K562 (cell line): ENCODE measurements around the gene NOD1. TPM values are rescaled to one million over a fixed set of nuclear protein-coding genes. Genes with fewer than 3 reads are reported as not detected.

Source experiments
- ARNT ChIP-seq, 2 experiments: fragments of 450-650 bp; IDR thresholded peaks; 2 replicates each; pipeline ENCODE4 v1.6.1; 2016; ENCODE audit warnings: mild to moderate bottlenecking in 1 of 2
- BRD4 ChIP-seq: fragments of 200-600 bp; sonication (generic); IDR thresholded peaks from 2 replicates; pipeline ENCODE4 v1.6.1; 2017; ENCODE audit warnings: inconsistent platforms
- CBFA2T3 ChIP-seq: fragments of 450-650 bp; IDR thresholded peaks from 2 replicates; pipeline ENCODE4 v1.6.1; 2017
- CEBPB ChIP-seq: fragments of 450-650 bp; IDR thresholded peaks from 2 replicates; pipeline ENCODE4 v1.6.1; 2016; ENCODE audit warnings: missing genetic modification characterization, missing compliant biosample characterization
- DDX20 ChIP-seq: fragments of 450-650 bp; IDR thresholded peaks from 2 replicates; pipeline ENCODE4 v1.6.1; 2016; ENCODE audit warnings: missing genetic modification characterization, low read depth, mild to moderate bottlenecking, missing compliant biosample characterization, moderate library complexity
- DEAF1 ChIP-seq: fragments of 450-650 bp; formaldehyde crosslinking; IDR thresholded peaks from 2 replicates; pipeline ENCODE4 v1.4.0; 2020; ENCODE audit warnings: mild to moderate bottlenecking, moderate library complexity
- ELK1 ChIP-seq: sonication (generic); formaldehyde crosslinking; IDR thresholded peaks from 2 replicates; pipeline ENCODE4 v1.8.1; 2022; ENCODE audit warnings: missing genetic modification reagents
- FOXK2 ChIP-seq, 2 experiments: fragments of 450-650 bp; IDR thresholded peaks in 1 of 2; conservative IDR thresholded peaks in 1 of 2; 2 replicates each; pipeline ENCODE4 v1.6.1; 2016; ENCODE audit warnings: low read depth in 2 of 2, mild to moderate bottlenecking in 1 of 2
- MEF2A ChIP-seq: IDR thresholded peaks from 2 replicates; pipeline ENCODE4 v1.6.1; 2011; ENCODE audit warnings: low read depth, mild to moderate bottlenecking, low read length, moderate library complexity; ENCODE audit not compliant: control insufficient read depth
- MTA1 ChIP-seq: fragments of 450-650 bp; IDR thresholded peaks from 2 replicates; pipeline ENCODE4 v1.6.1; 2017; ENCODE audit warnings: borderline replicate concordance
- PCBP1 ChIP-seq: fragments of 200-400 bp; formaldehyde crosslinking; IDR thresholded peaks from 2 replicates; pipeline ENCODE4 v1.6.1; 2018; ENCODE audit warnings: mild to moderate bottlenecking, low read depth, low read length; ENCODE audit not compliant: poor library complexity, severe bottlenecking
- SIX5 ChIP-seq, 2 experiments: IDR thresholded peaks; 2 replicates each; pipeline ENCODE4 v1.6.1; 2011; ENCODE audit warnings: low read length in 2 of 2, borderline replicate concordance in 1 of 2, low read depth in 1 of 2, mild to moderate bottlenecking in 1 of 2, moderate library complexity in 1 of 2; ENCODE audit not compliant: insufficient read depth in 1 of 2
- TCF3 ChIP-seq: sonication (generic); formaldehyde crosslinking; IDR thresholded peaks from 2 replicates; pipeline ENCODE4 v1.4.0; 2020; ENCODE audit warnings: mild to moderate bottlenecking, missing genetic modification reagents
- U2AF2 ChIP-seq: fragments of 200-400 bp; formaldehyde crosslinking; optimal IDR thresholded peaks from 2 replicates; pipeline ENCODE3; 2017; ENCODE audit warnings: low read depth, mild to moderate bottlenecking, low read length
- UBTF ChIP-seq, 2 experiments: IDR thresholded peaks; 2 replicates each; pipeline ENCODE4 v1.6.1; 2012; ENCODE audit warnings: improper control_type of control experiment in 2 of 2, low read depth in 2 of 2, low read length in 2 of 2, borderline replicate concordance in 1 of 2
- ZC3H8 ChIP-seq: fragments of 450-650 bp; IDR thresholded peaks from 2 replicates; pipeline ENCODE4 v1.6.1; 2017
- polyA plus RNA-seq, 8 experiments: library from polyadenylated mRNA; depleted of rRNA in 4 of 8; stranded (reverse) in 5 of 8; unstranded in 3 of 8; fragments of >200 nt; fragmentation: Nextera tagmentation in 2 of 8; fragmentation: Illumina TruSeq in 1 of 8; extraction: Ambion mirVana in 2 of 8; extraction: Trizol in 1 of 8; gene quantifications; 2 replicates each; pipeline versions ENCODE4 v1.2.1 to v1.2.3, GENCODE V29; 2011 to 2014; ENCODE audit warnings: inconsistent platforms in 1 of 8, missing spikeins in 1 of 8
- total RNA-seq, 7 experiments: library from RNA; depleted of rRNA in 6 of 7; stranded (reverse); fragments of >200 nt in 6 of 7; fragmentation: Illumina TruSeq in 2 of 7; extraction: Trizol in 2 of 7; gene quantifications; 2 replicates each; pipeline versions ENCODE4 v1.2.1 to v1.2.3, GENCODE V29; 2011 to 2021; ENCODE audit warnings: low replicate concordance in 1 of 7
- TF ChIP-seq, protein P1 (sequence below): sonication (generic); formaldehyde crosslinking; IDR thresholded peaks from 2 replicates; pipeline ENCODE4 v1.8.0; 2023; ENCODE audit warnings: missing genetic modification reagents, mild to moderate bottlenecking, borderline replicate concordance

Gene NOD1
- total and polyA plus RNA-seq, 9 of the 15 experiments (the other 6 are each of a cell fraction or from before 2014, with no cell fraction given) = 0.34 to 7.1 (median 4.7) TPM

DNA sequence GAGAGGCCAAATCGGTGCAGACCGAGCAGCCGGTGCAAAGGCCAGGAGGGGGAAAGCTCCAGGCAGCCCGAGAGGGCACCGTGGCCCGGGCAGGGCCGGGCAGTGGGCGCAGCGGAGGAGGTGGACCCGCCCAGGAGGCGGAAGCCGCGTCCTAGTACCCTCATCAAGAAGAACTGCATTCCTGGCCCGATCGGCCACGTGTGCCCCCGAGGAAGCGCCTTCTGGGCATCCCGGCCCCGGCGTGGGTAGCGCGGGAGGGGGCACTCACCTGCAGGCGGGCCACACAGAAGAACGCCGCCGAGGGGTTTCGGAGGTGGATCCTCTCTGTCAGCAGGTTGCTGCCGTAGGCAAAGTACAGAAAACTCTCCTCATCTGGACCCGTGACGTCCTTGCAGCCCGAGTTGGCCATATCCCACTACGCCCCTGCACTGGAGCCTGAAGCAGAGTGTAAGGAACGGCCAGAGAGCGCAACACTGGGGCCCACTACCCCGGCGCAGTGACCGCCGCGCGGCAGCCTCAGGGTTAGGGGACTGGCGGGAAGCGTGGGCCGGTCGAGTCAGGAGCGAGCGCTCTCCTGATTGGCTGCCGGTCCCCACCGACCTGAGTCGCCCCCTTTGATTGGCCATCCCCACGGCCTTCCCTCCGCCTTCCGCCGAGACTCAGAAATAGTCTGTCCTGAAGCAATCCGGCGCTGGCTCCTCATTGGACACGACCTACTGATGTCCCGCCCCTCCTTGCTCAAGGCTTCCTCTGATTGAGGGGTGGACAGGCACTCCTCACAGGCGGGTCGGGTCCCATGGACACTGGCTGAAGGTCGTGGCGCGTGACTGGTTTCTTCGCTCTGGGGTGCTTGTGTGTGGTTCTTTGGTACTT, 26.0 kb upstream of the NOD1 start, which contains the start of gene GGCT (continued):
- no peak for TF ChIP-seq CBFA2T3
- no peak for TF ChIP-seq MTA1
- TF ChIP-seq, protein P1, sequence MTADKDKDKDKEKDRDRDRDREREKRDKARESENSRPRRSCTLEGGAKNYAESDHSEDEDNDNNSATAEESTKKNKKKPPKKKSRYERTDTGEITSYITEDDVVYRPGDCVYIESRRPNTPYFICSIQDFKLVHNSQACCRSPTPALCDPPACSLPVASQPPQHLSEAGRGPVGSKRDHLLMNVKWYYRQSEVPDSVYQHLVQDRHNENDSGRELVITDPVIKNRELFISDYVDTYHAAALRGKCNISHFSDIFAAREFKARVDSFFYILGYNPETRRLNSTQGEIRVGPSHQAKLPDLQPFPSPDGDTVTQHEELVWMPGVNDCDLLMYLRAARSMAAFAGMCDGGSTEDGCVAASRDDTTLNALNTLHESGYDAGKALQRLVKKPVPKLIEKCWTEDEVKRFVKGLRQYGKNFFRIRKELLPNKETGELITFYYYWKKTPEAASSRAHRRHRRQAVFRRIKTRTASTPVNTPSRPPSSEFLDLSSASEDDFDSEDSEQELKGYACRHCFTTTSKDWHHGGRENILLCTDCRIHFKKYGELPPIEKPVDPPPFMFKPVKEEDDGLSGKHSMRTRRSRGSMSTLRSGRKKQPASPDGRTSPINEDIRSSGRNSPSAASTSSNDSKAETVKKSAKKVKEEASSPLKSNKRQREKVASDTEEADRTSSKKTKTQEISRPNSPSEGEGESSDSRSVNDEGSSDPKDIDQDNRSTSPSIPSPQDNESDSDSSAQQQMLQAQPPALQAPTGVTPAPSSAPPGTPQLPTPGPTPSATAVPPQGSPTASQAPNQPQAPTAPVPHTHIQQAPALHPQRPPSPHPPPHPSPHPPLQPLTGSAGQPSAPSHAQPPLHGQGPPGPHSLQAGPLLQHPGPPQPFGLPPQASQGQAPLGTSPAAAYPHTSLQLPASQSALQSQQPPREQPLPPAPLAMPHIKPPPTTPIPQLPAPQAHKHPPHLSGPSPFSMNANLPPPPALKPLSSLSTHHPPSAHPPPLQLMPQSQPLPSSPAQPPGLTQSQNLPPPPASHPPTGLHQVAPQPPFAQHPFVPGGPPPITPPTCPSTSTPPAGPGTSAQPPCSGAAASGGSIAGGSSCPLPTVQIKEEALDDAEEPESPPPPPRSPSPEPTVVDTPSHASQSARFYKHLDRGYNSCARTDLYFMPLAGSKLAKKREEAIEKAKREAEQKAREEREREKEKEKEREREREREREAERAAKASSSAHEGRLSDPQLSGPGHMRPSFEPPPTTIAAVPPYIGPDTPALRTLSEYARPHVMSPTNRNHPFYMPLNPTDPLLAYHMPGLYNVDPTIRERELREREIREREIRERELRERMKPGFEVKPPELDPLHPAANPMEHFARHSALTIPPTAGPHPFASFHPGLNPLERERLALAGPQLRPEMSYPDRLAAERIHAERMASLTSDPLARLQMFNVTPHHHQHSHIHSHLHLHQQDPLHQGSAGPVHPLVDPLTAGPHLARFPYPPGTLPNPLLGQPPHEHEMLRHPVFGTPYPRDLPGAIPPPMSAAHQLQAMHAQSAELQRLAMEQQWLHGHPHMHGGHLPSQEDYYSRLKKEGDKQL (CRISPR knock-in tag) = no peak
- TF ChIP-seq PCBP1 = no peak
- TF ChIP-seq TCF3 (CRISPR knock-in tag) = no peak
- TF ChIP-seq UBTF (IDR thresholded peaks at IDR 0.05; ENCODE audit: borderline replicate concordance in 1 of 2, low read depth in 2 of 2, low read length in 2 of 2) = no peak
- peak; percentile 95 for TF ChIP-seq CEBPB (tag)
- no peak for TF ChIP-seq ZC3H8
- no peak; the same call in 1 of the 2 replicates for TF ChIP-seq BRD4
- TF ChIP-seq U2AF2 = no peak
- TF ChIP-seq ELK1 (CRISPR knock-in tag) = no peak
- TF ChIP-seq DDX20 = no peak
- TF ChIP-seq SIX5 (IDR thresholded peaks at IDR 0.05; ENCODE audit: borderline replicate concordance in 1 of 2, insufficient read depth in 1 of 2, low read depth in 1 of 2, low read length in 2 of 2) = no peak
- TF ChIP-seq DEAF1 (CRISPR knock-in tag) = no peak
- no peak for TF ChIP-seq ARNT (IDR thresholded peaks at IDR 0.05)
- no peak; a peak in 2 of 4 replicates for TF ChIP-seq FOXK2 (conservative IDR thresholded peaks at IDR 0.05 in 1 of 2, IDR thresholded peaks at IDR 0.05 in 1 of 2; ENCODE audit: low read depth in 2 of 2)
- TF ChIP-seq MEF2A = no peak
